ENCODE results near the gene ACBD6.

The ACBD6 gene

DNA sequence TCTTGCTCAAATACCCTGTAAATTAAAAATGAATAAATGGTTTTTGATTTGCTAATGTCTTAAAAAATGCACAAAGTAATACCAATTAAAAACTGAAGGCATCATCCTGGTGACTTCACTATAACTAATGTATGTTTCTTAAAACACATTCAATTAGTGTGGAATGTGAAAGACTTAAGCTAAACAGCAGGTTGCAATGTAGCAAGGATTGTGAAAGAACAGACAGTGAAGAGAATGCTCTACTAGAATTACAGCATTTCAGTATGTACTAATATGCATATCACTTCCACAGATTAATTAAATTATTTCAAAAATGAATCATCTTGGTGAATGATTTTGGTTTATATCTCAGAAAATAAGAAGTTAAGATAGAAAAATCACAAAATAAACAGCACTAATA lies 216.0 kb downstream of the ACBD6 start:
- no peak for DNase-seq (ENCODE audit: low read depth, low spot score)
- no peak overlapping the region for H3K4me3 ChIP-seq (ENCODE audit: low read length)

GRCh38 chr1:180283098-180283497 lies 219.3 kb downstream of the ACBD6 start:
- no peak overlapping the region for H3K4me3 ChIP-seq (ENCODE audit: low read length)
- DNase-seq (ENCODE audit: low read depth, low spot score) = no peak

GRCh38 chr1:180282401-180283044 lies 219.9 kb downstream of the ACBD6 start:
- no peak for DNase-seq (ENCODE audit: low read depth, low spot score)

DNA sequence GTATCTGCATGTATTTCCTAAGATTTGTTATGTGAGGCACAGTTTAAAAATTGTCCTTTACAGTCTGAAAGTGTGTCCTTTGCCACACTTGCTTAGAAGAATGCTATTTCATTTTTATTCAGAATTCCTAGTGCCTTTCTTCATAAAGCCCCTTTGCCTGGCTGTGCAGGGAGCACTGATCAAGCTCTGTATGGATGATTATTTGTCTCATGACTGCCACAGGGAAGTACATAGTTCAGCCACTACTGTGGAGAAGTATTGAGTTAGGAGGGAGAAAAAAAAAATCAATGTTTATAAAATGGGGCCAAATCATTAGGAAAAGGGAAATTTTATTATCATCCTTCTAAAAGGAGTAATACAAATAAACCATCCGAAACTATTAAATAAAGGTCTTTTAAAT lies 220.9 kb downstream of the ACBD6 start:
- H3K4me3 ChIP-seq (ENCODE audit: low read length) = no peak overlapping the region
- no peak for DNase-seq (ENCODE audit: low read depth, low spot score)

More at GRCh38 chr1:180282401-180283044, 219.9 kb downstream of the ACBD6 start:
- H3K4me3 ChIP-seq (ENCODE audit: low read length) = no peak overlapping the region

DNA sequence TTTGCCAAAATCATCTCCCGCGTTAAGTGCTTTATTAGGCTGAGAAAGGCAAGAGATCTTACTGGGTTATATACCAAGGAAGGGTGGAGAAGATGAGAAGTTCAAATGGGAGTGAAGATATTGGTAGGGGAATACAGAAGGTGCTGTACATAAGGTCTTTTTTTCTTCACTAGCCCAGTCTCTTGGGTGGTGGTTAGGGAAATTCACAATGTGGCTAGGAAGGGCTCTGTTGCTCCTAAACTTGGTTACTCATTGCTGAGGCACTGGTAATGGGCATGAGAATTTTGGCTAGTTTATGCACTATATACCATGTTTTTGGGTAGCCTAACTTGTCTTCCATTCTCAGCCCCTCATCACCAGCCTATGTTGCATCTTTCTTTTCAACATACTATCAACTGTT lies 221.8 kb downstream of the ACBD6 start:
- DNase-seq (ENCODE audit: low read depth, low spot score) = no peak
- H3K4me3 ChIP-seq (ENCODE audit: low read length) = no peak overlapping the region

GRCh38 chr1:180279651-180280050 lies 222.7 kb downstream of the ACBD6 start:
- H3K4me3 ChIP-seq (ENCODE audit: low read length) = no peak overlapping the region
- no peak for DNase-seq (ENCODE audit: low read depth, low spot score)

DNA sequence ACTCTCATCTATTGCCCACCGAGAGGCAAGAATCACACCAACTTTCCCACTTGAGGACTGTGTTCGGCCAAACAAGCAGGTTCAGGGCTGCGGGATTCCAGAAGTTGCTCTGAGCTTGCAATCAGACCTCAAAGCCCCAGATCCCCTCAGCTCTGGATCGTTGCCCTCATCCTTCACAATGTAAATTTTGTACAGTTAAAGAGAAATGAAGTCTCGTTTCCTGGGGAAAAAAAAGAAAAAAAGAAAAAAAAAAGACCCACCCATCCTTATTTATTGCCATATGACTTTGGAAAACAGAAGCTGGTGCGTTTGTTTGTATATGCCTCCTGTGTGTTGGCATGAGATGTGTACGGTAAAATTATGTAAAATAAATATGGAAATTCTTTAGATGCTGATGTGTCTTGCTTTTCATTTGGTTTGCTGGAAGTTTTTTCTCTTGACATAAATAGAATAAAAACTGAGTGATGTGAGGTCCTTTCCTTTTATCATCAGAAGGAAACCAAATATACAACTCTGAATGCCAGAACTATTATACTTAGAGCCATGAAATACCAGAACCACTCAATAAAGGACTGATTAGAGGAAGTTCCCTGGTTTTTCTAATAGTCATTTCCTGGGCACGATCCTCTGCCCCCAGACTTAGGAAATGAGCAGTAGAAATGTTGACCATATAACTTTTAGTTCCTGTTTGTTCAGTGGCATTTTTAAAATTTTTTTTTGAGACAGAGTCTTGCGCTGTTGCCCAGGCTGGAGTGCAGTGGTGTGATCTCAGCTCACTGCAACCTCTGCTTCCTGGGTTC lies 223.6 kb downstream of the ACBD6 start:
- DNase-seq (ENCODE audit: low read depth, low spot score) = no peak
- no peak overlapping the region for H3K4me3 ChIP-seq (ENCODE audit: low read length)

DNA sequence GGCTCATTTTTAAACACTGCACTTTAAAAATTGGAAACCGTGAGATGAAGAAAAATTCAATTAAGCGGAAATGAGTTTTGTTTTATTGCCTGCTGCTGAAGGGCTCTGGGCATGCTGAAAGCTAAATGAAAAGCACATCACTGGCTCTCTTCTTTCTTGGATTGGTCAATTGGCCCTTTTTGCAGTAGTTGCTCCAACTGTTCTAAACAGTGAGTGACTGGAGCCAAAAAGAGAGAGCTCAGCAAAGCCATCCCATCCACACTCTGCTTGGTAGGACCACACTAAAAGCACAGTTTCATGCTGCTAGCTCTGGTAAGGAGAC lies 224.2 kb downstream of the ACBD6 start:
- no peak for DNase-seq (ENCODE audit: low read depth, low spot score)
- H3K4me3 ChIP-seq (ENCODE audit: low read length) = no peak overlapping the region

DNA sequence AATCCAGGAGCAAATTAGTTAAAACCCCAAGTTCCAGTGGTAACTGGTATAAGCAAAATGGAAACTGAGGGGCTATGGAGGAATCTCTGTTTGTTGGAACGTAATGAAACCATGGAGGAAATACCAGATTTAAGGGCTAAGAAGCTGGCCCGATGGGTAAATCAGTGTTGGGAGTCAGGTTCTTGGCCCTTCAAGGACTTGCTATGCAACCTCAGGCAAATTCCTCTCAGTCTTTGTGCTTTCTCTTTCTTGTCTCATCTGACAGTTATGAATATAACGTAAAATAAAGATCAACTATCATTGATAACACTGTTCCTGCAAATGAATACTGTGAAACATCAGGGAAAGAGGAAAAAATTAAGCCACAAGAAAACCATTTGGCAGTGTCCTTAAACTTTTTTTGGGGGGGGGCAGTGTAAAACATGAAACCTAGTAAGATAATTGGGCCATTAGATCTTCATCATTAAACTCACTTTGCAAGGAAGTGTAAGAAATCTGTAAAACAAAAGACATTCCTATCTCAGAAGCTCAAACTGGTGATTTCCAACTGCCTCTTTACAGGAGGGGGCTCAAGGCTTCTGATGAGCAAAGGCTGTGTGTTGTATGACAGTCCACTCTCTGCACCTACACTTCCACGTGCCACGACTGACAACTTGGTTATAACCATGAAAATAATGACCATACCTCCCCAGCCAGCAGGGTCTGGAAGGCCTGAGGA lies 224.7 kb downstream of the ACBD6 start:
- H3K4me3 ChIP-seq (ENCODE audit: low read length) = no peak overlapping the region
- DNase-seq (ENCODE audit: low read depth, low spot score) = no peak

GRCh38 chr1:180275726-180276125 lies 226.7 kb downstream of the ACBD6 start:
- no peak for DNase-seq (ENCODE audit: low read depth, low spot score)
- no peak overlapping the region for H3K4me3 ChIP-seq (ENCODE audit: low read length)

- no peak overlapping the region for H3K4me3 ChIP-seq (ENCODE audit: low read length)
- no peak for DNase-seq (ENCODE audit: low read depth, low spot score)
Observed at GRCh38 chr1:180274221-180274620, 228.2 kb downstream of the ACBD6 start.

DNA sequence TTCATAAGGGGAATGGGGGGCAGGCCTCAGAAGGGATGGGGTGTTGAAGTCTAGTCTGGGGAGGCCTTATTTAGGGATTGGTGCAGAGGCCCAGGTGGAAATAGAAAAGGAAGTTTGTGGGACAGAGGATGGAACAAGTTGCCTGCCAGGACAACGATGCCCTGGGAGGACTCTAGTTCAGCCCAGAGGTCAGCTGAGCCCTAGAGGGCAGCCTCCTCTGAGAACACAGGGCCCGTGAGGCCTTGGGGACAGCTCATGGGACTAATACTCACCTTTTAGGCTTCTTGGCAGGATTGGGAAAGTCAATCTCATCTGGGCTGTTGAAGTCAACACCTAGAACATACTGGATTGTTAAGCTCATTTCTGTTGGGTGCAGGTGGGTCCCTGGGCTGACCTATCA lies 229.3 kb downstream of the ACBD6 start:
- no peak for DNase-seq (ENCODE audit: low read depth, low spot score)
- no peak overlapping the region for H3K4me3 ChIP-seq (ENCODE audit: low read length)

DNA sequence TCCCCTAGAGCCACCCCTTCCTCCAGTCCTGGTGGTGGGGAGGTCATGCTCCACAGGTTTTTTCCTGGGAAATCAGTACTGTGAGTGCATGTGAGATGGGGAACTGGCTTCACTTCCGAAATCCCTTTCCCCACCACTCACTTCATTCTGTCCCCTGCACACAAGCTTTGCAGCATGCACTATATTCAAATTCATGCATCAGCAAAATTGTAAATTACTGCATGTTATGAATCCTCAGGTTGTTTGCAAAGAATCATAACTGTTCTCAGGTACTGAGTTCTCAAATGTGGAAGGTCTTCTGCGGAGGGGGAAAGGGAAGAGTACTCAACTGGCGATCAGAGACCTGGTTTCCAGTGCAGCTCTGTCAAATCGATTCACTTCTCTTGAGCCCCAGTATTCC lies 230.0 kb downstream of the ACBD6 start:
- no peak for DNase-seq (ENCODE audit: low read depth, low spot score)

GRCh38 chr1:180271272-180272255 lies 230.8 kb downstream of the ACBD6 start:
- no peak for DNase-seq (ENCODE audit: low read depth, low spot score)
- H3K4me3 ChIP-seq (ENCODE audit: low read length) = no peak overlapping the region

More for the DNA sequence above, 230.0 kb downstream of the ACBD6 start:
- no peak overlapping the region for H3K4me3 ChIP-seq (ENCODE audit: low read length)

DNA sequence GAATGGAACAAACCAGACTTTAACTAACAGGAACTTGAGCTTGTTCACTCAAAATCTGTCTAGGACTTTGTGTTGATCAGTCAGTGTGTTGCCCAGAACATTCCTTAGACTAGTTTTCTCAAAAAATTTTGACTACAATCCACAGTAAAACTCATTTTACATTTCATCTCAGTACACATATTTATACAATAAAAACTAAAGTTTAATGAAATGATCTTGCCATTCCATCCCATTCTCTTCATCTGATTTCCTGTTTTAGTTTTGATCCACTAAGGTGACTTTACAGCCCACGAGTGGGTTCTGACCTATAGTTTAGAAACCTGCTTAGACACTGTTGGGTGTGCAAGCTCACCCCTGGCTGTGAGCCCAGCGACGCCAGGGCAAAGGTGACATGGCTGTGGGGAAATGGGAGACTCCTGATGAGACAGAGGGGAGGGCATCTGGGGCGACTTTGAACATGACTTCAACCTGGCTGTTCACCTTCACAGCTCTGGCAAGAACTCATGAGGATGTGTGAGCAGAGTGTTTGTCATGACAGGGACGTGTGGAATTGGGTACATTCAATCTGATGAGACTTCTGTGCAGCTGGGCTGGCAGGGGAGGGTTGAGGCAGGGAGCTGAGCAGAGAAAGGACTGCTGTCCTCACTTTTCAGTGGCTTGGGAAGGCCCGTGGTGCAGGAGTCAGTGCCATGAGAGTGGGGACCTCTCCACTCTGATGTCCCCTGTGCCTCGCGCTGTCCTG lies 231.7 kb downstream of the ACBD6 start:
- DNase-seq (ENCODE audit: low read depth, low spot score) = no peak
- H3K4me3 ChIP-seq (ENCODE audit: low read length) = no peak overlapping the region

GRCh38 chr1:180269645-180270529 lies 232.5 kb downstream of the ACBD6 start:
- DNase-seq (ENCODE audit: low read depth, low spot score) = no peak
- H3K4me3 ChIP-seq (ENCODE audit: low read length) = no peak overlapping the region

DNA sequence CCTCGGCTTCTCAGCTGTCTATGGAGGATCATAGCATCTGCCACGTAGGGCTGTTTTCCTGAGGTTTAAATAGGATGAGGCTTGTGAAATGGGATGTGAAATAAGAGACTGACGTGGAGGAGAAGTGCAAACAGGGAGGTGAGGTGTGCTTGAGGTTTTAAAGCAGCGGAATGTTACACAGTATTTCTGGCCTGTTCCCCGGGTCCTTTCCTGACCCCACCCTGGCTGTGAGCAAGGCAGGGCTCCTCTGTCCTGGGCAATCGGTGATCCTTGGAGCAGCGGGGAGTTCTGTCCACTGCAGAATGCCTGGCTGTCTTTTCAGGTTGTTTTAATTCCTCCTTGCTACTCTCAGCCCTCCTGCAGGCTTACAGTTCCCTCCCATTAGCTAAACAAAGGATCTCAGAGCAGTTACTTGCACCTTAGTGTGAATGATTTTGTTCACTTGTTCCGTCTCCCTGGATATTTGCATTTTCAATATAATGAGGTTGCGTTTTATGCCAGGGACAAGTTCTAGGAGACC lies 233.8 kb downstream of the ACBD6 start:
- H3K4me3 ChIP-seq (ENCODE audit: low read length) = no peak overlapping the region
- no peak for DNase-seq (ENCODE audit: low read depth, low spot score)
